Esophagus squamous epithelium (tissue), 5 donors: Measurements from ENCODE around the gene GRB2. TPM values are rescaled to one million over a fixed set of nuclear protein-coding genes. Genes with fewer than 3 reads are reported as not detected.

ENCODE experiments used
- DNase-seq: peaks from one replicate; lab custom pipeline; 2025; lab: John Stamatoyannopoulos, UW
- H3K27ac ChIP-seq, 4 donors: fragments of 200-600 bp; sonication (generic); one replicate each; pipeline ENCODE4 v1.5.1; 2016 to 2019; ENCODE audit warnings: mild to moderate bottlenecking in 1 of 4
- H3K27me3 ChIP-seq, 4 donors: fragments of 200-600 bp; sonication (generic); 1 replicate in 3 of 4; 2 replicates in 1 of 4; pipeline versions ENCODE4 v1.5.1 to v1.6.0; 2017 to 2021; ENCODE audit warnings: antibody characterized with exemption in 1 of 4
- H3K36me3 ChIP-seq, 3 donors: fragments of 200-600 bp; sonication (generic); one replicate each; pipeline ENCODE4 v1.5.1; 2016 to 2019
- H3K4me1 ChIP-seq, 3 donors: fragments of 200-600 bp; sonication (generic); one replicate each; pipeline ENCODE4 v1.5.1; 2017 to 2019
- H3K4me3 ChIP-seq, 4 donors: fragments of 200-600 bp; sonication (generic); 1 replicate in 3 of 4; 2 replicates in 1 of 4; pipeline ENCODE4 v1.5.1; 2016 to 2019; ENCODE audit warnings: mild to moderate bottlenecking in 2 of 4, moderate library complexity in 1 of 4
- H3K9me3 ChIP-seq, 3 donors: fragments of 200-600 bp; sonication (generic); one replicate each; pipeline ENCODE4 v1.5.1; 2016 to 2019
- POLR2A ChIP-seq, 4 donors: fragments of 450-650 bp; IDR thresholded peaks; one replicate each; pipeline ENCODE4 v1.6.1; 2017; ENCODE audit warnings: antibody characterized with exemption in 4 of 4, mild to moderate bottlenecking in 4 of 4, moderate library complexity in 3 of 4
- WGBS, 2 donors: methylation state at CpG; one replicate each; pipeline ENCODE4 v1.1.5; 2018; 5-methylcytosine and 5-hydroxymethylcytosine counted together
- intact Hi-C: fragments of 100-400 bp; cut with DNase I; formaldehyde crosslinking; loops from one replicate; pipeline ENCODE4 v1.15.0; 2022
- small RNA-seq, 4 donors: library from RNA; depleted of rRNA; stranded (forward); fragments of <200 nt; gene quantifications; one replicate each; pipeline ENCODE3, GENCODE V24; 2016
- total RNA-seq, 4 donors: library from RNA; depleted of rRNA; stranded (reverse); fragments of >200 nt; gene quantifications; one replicate each; pipeline ENCODE4 v1.1.0, GENCODE V29; 2016
- TF ChIP-seq, protein P1 (sequence below), 6 experiments: fragments of 450-650 bp in 4 of 6; fragments of 200-600 bp in 2 of 6; sonication (generic) in 2 of 6; IDR thresholded peaks; one replicate each; pipeline ENCODE4 v1.5.1; 2016 to 2019; ENCODE audit warnings: antibody characterized with exemption in 6 of 6, mild to moderate bottlenecking in 4 of 6, moderate library complexity in 4 of 6
- donor health status: DM: yes; HTN: yes; CAD: no.

Gene GRB2
- total RNA-seq, 4 donors from 2014 or later = 58.9 to 128 (median 107) TPM

DNA sequence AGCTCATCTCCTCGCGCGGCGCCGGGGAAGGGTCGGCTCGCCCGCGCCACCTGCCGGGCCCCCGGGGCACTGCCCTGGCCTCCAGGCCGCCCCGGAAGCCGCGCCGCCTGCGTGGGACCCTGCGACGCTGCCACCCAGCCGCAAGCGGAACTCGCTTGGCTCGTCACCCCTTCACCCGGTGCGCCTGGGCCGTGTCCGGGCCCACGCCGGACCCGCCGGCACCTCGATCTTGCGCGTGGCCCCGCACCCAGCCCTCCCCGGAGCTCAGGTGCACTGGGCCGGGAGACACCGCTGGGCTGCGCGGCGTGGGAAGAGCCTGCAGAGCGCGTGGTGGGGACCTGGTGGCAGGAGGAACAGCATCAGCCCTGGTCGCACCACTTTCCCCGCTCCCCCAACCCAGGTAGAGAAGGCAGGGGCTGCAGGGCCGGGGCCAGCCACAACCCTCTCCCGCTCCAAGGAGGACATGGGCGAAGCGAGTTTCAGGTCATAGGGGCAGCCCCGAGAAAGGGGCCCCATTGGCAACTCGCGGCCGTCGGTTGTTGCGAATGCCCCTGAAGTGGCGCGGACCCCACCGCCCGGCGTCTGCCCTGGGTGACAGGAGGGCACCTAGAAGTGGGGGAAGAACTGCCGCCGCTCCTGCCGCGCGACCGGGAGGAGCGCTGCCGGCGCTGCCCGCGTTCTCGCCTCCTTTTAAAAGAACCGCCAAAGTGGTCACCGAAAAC lies 134.1 kb downstream of the GRB2 start:
- TF ChIP-seq, protein P1, sequence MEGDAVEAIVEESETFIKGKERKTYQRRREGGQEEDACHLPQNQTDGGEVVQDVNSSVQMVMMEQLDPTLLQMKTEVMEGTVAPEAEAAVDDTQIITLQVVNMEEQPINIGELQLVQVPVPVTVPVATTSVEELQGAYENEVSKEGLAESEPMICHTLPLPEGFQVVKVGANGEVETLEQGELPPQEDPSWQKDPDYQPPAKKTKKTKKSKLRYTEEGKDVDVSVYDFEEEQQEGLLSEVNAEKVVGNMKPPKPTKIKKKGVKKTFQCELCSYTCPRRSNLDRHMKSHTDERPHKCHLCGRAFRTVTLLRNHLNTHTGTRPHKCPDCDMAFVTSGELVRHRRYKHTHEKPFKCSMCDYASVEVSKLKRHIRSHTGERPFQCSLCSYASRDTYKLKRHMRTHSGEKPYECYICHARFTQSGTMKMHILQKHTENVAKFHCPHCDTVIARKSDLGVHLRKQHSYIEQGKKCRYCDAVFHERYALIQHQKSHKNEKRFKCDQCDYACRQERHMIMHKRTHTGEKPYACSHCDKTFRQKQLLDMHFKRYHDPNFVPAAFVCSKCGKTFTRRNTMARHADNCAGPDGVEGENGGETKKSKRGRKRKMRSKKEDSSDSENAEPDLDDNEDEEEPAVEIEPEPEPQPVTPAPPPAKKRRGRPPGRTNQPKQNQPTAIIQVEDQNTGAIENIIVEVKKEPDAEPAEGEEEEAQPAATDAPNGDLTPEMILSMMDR (IDR thresholded peaks at IDR 0.05) = peak; percentile 42 to 98 (median 94)
- TF ChIP-seq POLR2A (IDR thresholded peaks at IDR 0.05) = no peak
- H3K4me1 ChIP-seq = peaks cover 14 to 58% (median 23%) of the 10 kb centered on the region in 3 donors
- peaks cover 0 to 17% (median 4%) of the 10 kb centered on the region in 3 donors for H3K36me3 ChIP-seq
- peak overlapping the region; percentile 58 to 97 (median 94) for H3K4me3 ChIP-seq
- no peaks in the 10 kb centered on the region for H3K9me3 ChIP-seq
- DNase-seq = no peak
- intact Hi-C loops = no loop called here
- peak overlapping the region; percentile 85 to 99 (median 97) for H3K27ac ChIP-seq
- H3K27me3 ChIP-seq = no peaks in the 10 kb centered on the region
- 0% methylated on average over 1 of the region's 74 CpGs; no CpG with 5 or more reads in 1 of the 2 donors for WGBS, 2 donors

- intact Hi-C loops = no loop called here
- H3K9me3 ChIP-seq = no peaks in the 10 kb centered on the region
- H3K27me3 ChIP-seq = no peaks in the 10 kb centered on the region
- peaks cover 0 to 22% (median 5%) of the 10 kb centered on the region in 3 donors for H3K36me3 ChIP-seq
- no CpG with 5 or more reads among the region's 39 CpGs for WGBS, 2 donors
- no peak for DNase-seq
- peak in 2 of 4 donors; percentile 37 to 49 for TF ChIP-seq POLR2A (IDR thresholded peaks at IDR 0.05)
- TF ChIP-seq, protein P1 (IDR thresholded peaks at IDR 0.05) = no peak
- H3K4me3 ChIP-seq = peak within 1 kb of the TSS; percentile 58 to 97 (median 94)
- peak within 1 kb of the TSS; percentile 97 to 99 (median 98) for H3K27ac ChIP-seq
- H3K4me1 ChIP-seq = peaks cover 14 to 58% (median 23%) of the 10 kb centered on the region in 3 donors
Observed at GRCh38 chr17:75270966-75271232, 134.6 kb downstream of the GRB2 start, which contains the start of gene MIF4GD. Gene MIF4GD (minus strand): TSS chr17:75271231. CDS start chr17:75270195, 1,036 bp downstream.

DNA sequence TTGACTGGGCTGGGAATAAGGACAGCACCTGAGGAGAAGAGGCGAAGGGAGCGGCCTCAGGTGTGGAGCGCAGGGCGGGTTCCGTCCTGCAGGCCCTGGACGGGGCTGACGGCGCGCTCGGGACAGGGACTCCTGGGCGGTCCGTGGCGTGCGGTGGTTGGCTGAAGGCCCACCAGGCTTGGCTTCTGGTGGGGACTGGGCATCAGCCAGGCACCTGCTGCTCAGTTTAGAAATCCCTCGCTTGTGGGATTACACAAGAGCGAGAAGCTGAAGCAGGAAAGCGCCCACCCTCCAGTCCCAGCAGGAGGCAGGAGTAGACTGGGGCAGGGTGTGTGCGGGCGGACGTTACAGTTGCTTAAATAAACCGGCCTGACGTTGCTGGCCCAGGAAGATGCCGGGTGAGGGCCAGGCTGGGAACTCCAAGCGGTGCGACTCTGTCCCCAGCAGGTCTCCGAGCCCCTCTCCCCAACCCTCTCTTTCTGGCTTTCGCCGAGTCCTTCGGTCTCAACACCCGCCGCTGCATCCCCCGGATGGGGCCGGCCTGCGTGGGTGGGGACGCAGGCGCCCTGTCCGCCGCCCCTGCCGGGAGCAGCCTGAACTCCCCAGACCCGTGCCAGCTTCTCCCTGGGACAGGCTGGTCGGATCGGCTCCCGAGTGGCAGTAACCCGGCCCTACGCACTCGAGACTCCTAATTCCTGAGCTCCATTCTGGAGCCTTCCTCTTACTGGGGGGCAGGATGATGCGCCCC lies 135.1 kb downstream of the GRB2 start:
- peak overlapping the region; percentile 58 to 97 (median 94) for H3K4me3 ChIP-seq
- peaks cover 0 to 27% (median 10%) of the 10 kb centered on the region in 3 donors for H3K36me3 ChIP-seq
- H3K27me3 ChIP-seq = no peaks in the 10 kb centered on the region
- no peak for DNase-seq
- WGBS, 2 donors = 0% methylated on average over 4 to 14 of the region's 47 CpGs
- intact Hi-C loops = no loop called here
- H3K27ac ChIP-seq = peak overlapping the region; percentile 97 to 99 (median 98)
- TF ChIP-seq POLR2A (IDR thresholded peaks at IDR 0.05) = peak in 1 of 4 donors; percentile 30
- TF ChIP-seq, protein P1 (IDR thresholded peaks at IDR 0.05) = peak in 4 of 6 experiments; percentile 10 to 44 (median 36)
- H3K4me1 ChIP-seq = peaks cover 14 to 58% (median 23%) of the 10 kb centered on the region in 3 donors
- no peaks in the 10 kb centered on the region for H3K9me3 ChIP-seq

DNA sequence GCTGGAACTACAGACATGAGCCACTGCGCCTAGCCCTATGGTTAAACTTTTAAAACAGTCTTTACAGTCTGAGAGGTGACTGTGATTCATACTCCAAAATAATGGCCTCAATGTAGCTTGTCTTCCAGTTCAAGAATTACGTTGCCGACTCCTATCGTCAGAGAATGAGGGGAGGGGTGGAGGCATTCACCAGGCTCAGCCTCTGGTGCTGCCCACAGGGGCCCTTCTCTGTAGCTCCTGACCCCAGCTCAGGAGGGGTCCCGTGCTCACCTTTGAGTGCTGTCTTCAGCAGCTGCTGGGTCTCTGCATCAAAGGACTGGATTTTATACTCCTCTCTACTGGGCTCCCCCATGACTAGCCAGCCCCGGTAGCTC lies 135.6 kb downstream of the GRB2 start:
- peak overlapping the region; percentile 58 to 97 (median 94) for H3K4me3 ChIP-seq
- H3K36me3 ChIP-seq = peaks cover 0 to 33% (median 12%) of the 10 kb centered on the region in 3 donors
- intact Hi-C loops = no loop called here
- TF ChIP-seq, protein P1 (IDR thresholded peaks at IDR 0.05) = no peak
- no peak for TF ChIP-seq POLR2A (IDR thresholded peaks at IDR 0.05)
- H3K27me3 ChIP-seq = no peaks in the 10 kb centered on the region
- no peak for DNase-seq
- peak overlapping the region; percentile 97 to 99 (median 98) for H3K27ac ChIP-seq
- 100% methylated on average over 1 of the region's 6 CpGs; no CpG with 5 or more reads in 1 of the 2 donors for WGBS, 2 donors
- H3K4me1 ChIP-seq = peaks cover 14 to 58% (median 23%) of the 10 kb centered on the region in 3 donors
- H3K9me3 ChIP-seq = no peaks in the 10 kb centered on the region

Small RNA genes within 50 kb of the gene (small RNA-seq; reads per million reads assigned to genes)
- gene MIR3678 (0 to 0.74 (median 0.34) reads per million in 4 donors), gene RF00019 (0 reads per million in 4 donors), gene RNU6-938P (0 reads per million in 4 donors)

Other genes starting within 250 kb of the GRB2 start
- gene SUMO2, start 222.7 kb downstream of the GRB2 start, total RNA-seq = 100 to 1,000 TPM in 1 of 4 donors, 10 to 100 TPM in 3; 49.5 to 110 (median 69.5) TPM
- gene NUP85, start 200.0 kb downstream of the GRB2 start, total RNA-seq = 10 to 100 TPM; 17.5 to 33.3 (median 29.0) TPM
- gene GGA3, start 144.1 kb downstream of the GRB2 start, total RNA-seq = 10 to 100 TPM; 23.9 to 39.2 (median 29.8) TPM
- gene MRPS7, start 143.8 kb downstream of the GRB2 start, total RNA-seq = 10 to 100 TPM; 42.2 to 62.6 (median 48.7) TPM
- 10 to 100 TPM; 14.6 to 28.0 (median 21.2) TPM for gene MIF4GD, start 134.4 kb downstream of the GRB2 start, total RNA-seq
- gene SLC25A19, start 116.2 kb downstream of the GRB2 start, total RNA-seq = 10 to 100 TPM in 2 of 4 donors, 1 to 10 TPM in 2; 9.2 to 15.2 (median 11.2) TPM
- 10 to 100 TPM; 19.3 to 56.5 (median 28.3) TPM for gene TMEM94, start 51.0 kb upstream of the GRB2 start, total RNA-seq
- 10 to 100 TPM in 3 of 4 donors, 1 to 10 TPM in 1; 9.5 to 12.2 (median 10.4) TPM for gene CASKIN2, start 109.9 kb upstream of the GRB2 start, total RNA-seq
- gene TSEN54, start 110.8 kb upstream of the GRB2 start, total RNA-seq = 10 to 100 TPM; 18.3 to 33.2 (median 23.1) TPM
- 100 to 1,000 TPM in 1 of 4 donors, 10 to 100 TPM in 3; 40.0 to 101 (median 67.3) TPM for gene LLGL2, start 120.0 kb upstream of the GRB2 start, total RNA-seq
- 10 to 100 TPM in 2 of 4 donors, 1 to 10 TPM in 2; 6.3 to 60.7 (median 10.4) TPM for gene MYO15B, start 182.1 kb upstream of the GRB2 start, total RNA-seq
- gene SMIM5, start 227.8 kb upstream of the GRB2 start, total RNA-seq = 10 to 100 TPM in 1 of 4 donors, 1 to 10 TPM in 3; 7.4 to 16.8 (median 8.6) TPM